OCI-LY1 (cell line): ENCODE measurements around the gene ARSI.

Experiments used
- H2AFZ ChIP-seq: fragments of 200-600 bp; sonication (generic), shearing (Covaris generic); 2 replicates; pipeline ENCODE4 v1.6.0; 2014; ENCODE audit warnings: antibody characterized with exemption, mild to moderate bottlenecking, low read length
- H3F3A ChIP-seq: fragments of 200-600 bp; sonication (generic), shearing (Covaris generic); 2 replicates; pipeline ENCODE4 v1.6.0; 2014; ENCODE audit warnings: mild to moderate bottlenecking, antibody characterized with exemption, low read length, moderate library complexity; ENCODE audit not compliant: insufficient read depth
- H3K27ac ChIP-seq: fragments of 200-600 bp; sonication (generic); 2 replicates; pipeline ENCODE4 v1.5.1; 2014; ENCODE audit warnings: low read length, mixed run types, mild to moderate bottlenecking, low read depth; ENCODE audit not compliant: poor library complexity, severe bottlenecking
- H3K27me3 ChIP-seq: fragments of 200-600 bp; sonication (generic); 2 replicates; pipeline ENCODE4 v1.6.0; 2014; ENCODE audit warnings: antibody characterized with exemption, mild to moderate bottlenecking, low read length, moderate library complexity; ENCODE audit not compliant: insufficient read depth
- H3K36me3 ChIP-seq: fragments of 200-600 bp; sonication (generic); 2 replicates; pipeline ENCODE4 v1.6.1; 2014; ENCODE audit warnings: mild to moderate bottlenecking, antibody characterized with exemption, low read length, moderate library complexity, mixed read lengths; ENCODE audit not compliant: insufficient read depth
- H3K4me1 ChIP-seq: fragments of 200-600 bp; sonication (generic); 2 replicates; pipeline ENCODE4 v1.5.1; 2014; ENCODE audit warnings: mild to moderate bottlenecking, low read length, moderate library complexity; ENCODE audit not compliant: insufficient read depth, severe bottlenecking
- H3K4me2 ChIP-seq: fragments of 200-600 bp; sonication (generic), shearing (Covaris generic); 2 replicates; pipeline ENCODE4 v1.6.1; 2014; ENCODE audit warnings: low read length
- H3K4me3 ChIP-seq: fragments of 200-600 bp; sonication (generic); 2 replicates; pipeline ENCODE4 v1.5.1; 2014; ENCODE audit warnings: low read length, low read depth, mild to moderate bottlenecking, mixed read lengths; ENCODE audit not compliant: poor library complexity, severe bottlenecking
- H3K79me2 ChIP-seq: fragments of 200-600 bp; shearing (Covaris generic); 2 replicates; pipeline ENCODE4 v1.6.1; 2016; ENCODE audit warnings: mixed run types, low read length, mixed read lengths; ENCODE audit not compliant: insufficient read depth
- H3K9ac ChIP-seq: fragments of 200-600 bp; sonication (generic), shearing (Covaris generic); 2 replicates; pipeline ENCODE4 v1.6.1; 2014; ENCODE audit warnings: mild to moderate bottlenecking, low read length, mixed read lengths
- H3K9me2 ChIP-seq: fragments of 200-600 bp; sonication (generic), shearing (Covaris generic); 2 replicates; pipeline ENCODE4 v1.6.1; 2014; ENCODE audit warnings: low read depth, mild to moderate bottlenecking, low read length, mixed read lengths
- H3K9me3 ChIP-seq: fragments of 200-600 bp; shearing (Covaris generic); 2 replicates; pipeline ENCODE4 v1.6.1; 2014; ENCODE audit warnings: low read length, mixed read lengths
- H4K20me1 ChIP-seq: fragments of 200-600 bp; sonication (generic), shearing (Covaris generic); 2 replicates; pipeline ENCODE4 v1.6.0; 2016; ENCODE audit warnings: mild to moderate bottlenecking, low read length; ENCODE audit not compliant: insufficient read depth
- CTCF ChIP-seq: fragments of 200-600 bp; sonication (generic), shearing (Covaris generic); IDR thresholded peaks from 2 replicates; pipeline ENCODE4 v1.5.1; 2017; ENCODE audit warnings: mild to moderate bottlenecking, antibody characterized with exemption, low read length, moderate library complexity, mixed read lengths
- EZH2 ChIP-seq: fragments of 200-600 bp; sonication (generic), shearing (Covaris generic); IDR thresholded peaks from 2 replicates; pipeline ENCODE4 v1.8.0; 2017; ENCODE audit warnings: borderline replicate concordance, mixed run types, mild to moderate bottlenecking, antibody characterized with exemption, low read length, moderate library complexity, mixed read lengths

The ARSI gene

GRCh38 chr5:150335778-150336177, 33.1 kb upstream of the ARSI start:
- 0 out of 2 replicates have a peak, but pooled peaks cover 3% of the 10 kb centered on the region for H3K27me3 ChIP-seq
- no peak overlapping the region for H3K9ac ChIP-seq
- H4K20me1 ChIP-seq: no peaks in the 10 kb centered on the region
- no peaks in the 10 kb centered on the region for H3K36me3 ChIP-seq
- no peak overlapping the region for H3K4me3 ChIP-seq
- no peaks in the 10 kb centered on the region for H3K79me2 ChIP-seq
- H2AFZ ChIP-seq: no peak overlapping the region
- H3K9me3 ChIP-seq: no peaks in the 10 kb centered on the region
- H3K4me1 ChIP-seq: no peaks in the 10 kb centered on the region
- H3K9me2 ChIP-seq: no peaks in the 10 kb centered on the region
- H3K27ac ChIP-seq: no peak overlapping the region
- no peak overlapping the region for H3K4me2 ChIP-seq
- no peaks in the 10 kb centered on the region for H3F3A ChIP-seq
- TF ChIP-seq EZH2 (no peak), CTCF (no peak)

GRCh38 chr5:150333400-150333799, 30.7 kb upstream of the ARSI start:
- Histone ChIP-seq H3K9ac (no peak overlapping the region), H3F3A (no peaks in the 10 kb centered on the region), H3K4me1 (no peaks in the 10 kb centered on the region), H3K9me3 (no peaks in the 10 kb centered on the region), H3K36me3 (no peaks in the 10 kb centered on the region), H2AFZ (no peak overlapping the region), H3K4me3 (no peak overlapping the region), H3K79me2 (no peaks in the 10 kb centered on the region), H3K4me2 (no peak overlapping the region), H4K20me1 (no peaks in the 10 kb centered on the region), H3K9me2 (no peaks in the 10 kb centered on the region), H3K27ac (no peak overlapping the region), H3K27me3 (peaks cover 3% of the 10 kb centered on the region; the same call in 1 of the 2 replicates)
- TF ChIP-seq EZH2 (no peak), CTCF (no peak)

GRCh38 chr5:150329881-150330876, 27.5 kb upstream of the ARSI start:
- Histone ChIP-seq H3K4me2 (no peak overlapping the region), H3K36me3 (no peaks in the 10 kb centered on the region), H3F3A (no peaks in the 10 kb centered on the region), H3K9me3 (no peaks in the 10 kb centered on the region), H3K4me3 (no peak overlapping the region), H3K9ac (no peak overlapping the region), H3K9me2 (no peaks in the 10 kb centered on the region), H4K20me1 (no peaks in the 10 kb centered on the region), H3K4me1 (no peaks in the 10 kb centered on the region), H3K27me3 (peaks cover 3% of the 10 kb centered on the region; the same call in 1 of the 2 replicates), H3K27ac (no peak overlapping the region), H2AFZ (no peak overlapping the region), H3K79me2 (no peaks in the 10 kb centered on the region)
- TF ChIP-seq EZH2: no peak
